ENCODE data around the gene FAM240A. TPM values are rescaled to one million over a fixed set of nuclear protein-coding genes. Genes with fewer than 3 reads are reported as not detected.

Gene FAM240A
- total and polyA plus RNA-seq, 2 donors (not counting 1 experiment from before 2014, with no cell fraction given), result not detected

GRCh38 chr3:46646700-46647099 lies 34.4 kb downstream of the FAM240A start:
- TF ChIP-seq EZH2 (IDR thresholded peaks at IDR 0.05; ENCODE audit: borderline replicate concordance, insufficient read depth, low read depth, low read length, poor library complexity, severe bottlenecking), result no peak
- TF ChIP-seq, protein P1, sequence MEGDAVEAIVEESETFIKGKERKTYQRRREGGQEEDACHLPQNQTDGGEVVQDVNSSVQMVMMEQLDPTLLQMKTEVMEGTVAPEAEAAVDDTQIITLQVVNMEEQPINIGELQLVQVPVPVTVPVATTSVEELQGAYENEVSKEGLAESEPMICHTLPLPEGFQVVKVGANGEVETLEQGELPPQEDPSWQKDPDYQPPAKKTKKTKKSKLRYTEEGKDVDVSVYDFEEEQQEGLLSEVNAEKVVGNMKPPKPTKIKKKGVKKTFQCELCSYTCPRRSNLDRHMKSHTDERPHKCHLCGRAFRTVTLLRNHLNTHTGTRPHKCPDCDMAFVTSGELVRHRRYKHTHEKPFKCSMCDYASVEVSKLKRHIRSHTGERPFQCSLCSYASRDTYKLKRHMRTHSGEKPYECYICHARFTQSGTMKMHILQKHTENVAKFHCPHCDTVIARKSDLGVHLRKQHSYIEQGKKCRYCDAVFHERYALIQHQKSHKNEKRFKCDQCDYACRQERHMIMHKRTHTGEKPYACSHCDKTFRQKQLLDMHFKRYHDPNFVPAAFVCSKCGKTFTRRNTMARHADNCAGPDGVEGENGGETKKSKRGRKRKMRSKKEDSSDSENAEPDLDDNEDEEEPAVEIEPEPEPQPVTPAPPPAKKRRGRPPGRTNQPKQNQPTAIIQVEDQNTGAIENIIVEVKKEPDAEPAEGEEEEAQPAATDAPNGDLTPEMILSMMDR (IDR thresholded peaks at IDR 0.05), result no peak
- DNase-seq (no peak), ATAC-seq (ENCODE audit: low read depth) (no peak)
- H3K9me3 Mint-ChIP-seq (ENCODE audit: insufficient read depth), result peaks cover 3% of the 10 kb centered on the region
- Histone ChIP-seq H2AFZ (ENCODE audit: insufficient read depth, low read depth, low read length, poor library complexity, severe bottlenecking) (no peak overlapping the region), H4K20me1 (ENCODE audit: control insufficient read depth, insufficient read depth, low read length, poor library complexity, severe bottlenecking) (no peaks in the 10 kb centered on the region), H3K27me3 (replicated peaks in 1 of 4; ENCODE audit: control extremely low read depth in 1 of 4, control insufficient read depth in 3 of 4, insufficient read depth in 4 of 4, low read length in 3 of 4) (peaks cover 0 to 3% (median 3%) of the 10 kb centered on the region in 4 experiments), H3K9me3 (ENCODE audit: control extremely low read depth in 1 of 3, control insufficient read depth in 2 of 3, insufficient read depth in 1 of 3, low read length in 2 of 3) (peaks cover 0 to 4% (median 0%) of the 10 kb centered on the region in 3 donors), H3K36me3 (replicated peaks in 1 of 2; ENCODE audit: control extremely low read depth in 1 of 2, control insufficient read depth in 1 of 2, extremely low read depth in 1 of 2, insufficient read depth in 2 of 2, low read length in 1 of 2) (no peaks in the 10 kb centered on the region), H3K4me2 (replicated peaks; ENCODE audit: low read depth, low read length, poor library complexity, severe bottlenecking) (no peak overlapping the region), H3K27ac (ENCODE audit: low read length in 2 of 2) (no peak overlapping the region), H3K79me2 (ENCODE audit: control insufficient read depth, insufficient read depth, low read length) (no peaks in the 10 kb centered on the region), H3K4me3 (ENCODE audit: control extremely low read depth in 1 of 5, extremely low read depth in 1 of 5, insufficient read depth in 1 of 5, low read depth in 2 of 5, low read length in 4 of 5) (no peak overlapping the region), H3K9ac (ENCODE audit: low read length) (no peak overlapping the region), H3K4me1 (ENCODE audit: control insufficient read depth in 2 of 2, insufficient read depth in 2 of 2, low read length in 2 of 2) (no peaks in the 10 kb centered on the region)
- WGBS (ENCODE audit: insufficient coverage), result 64% methylated on average over 6 of the region's 6 CpGs
- peaks cover 54% of the 10 kb centered on the region for H3K27me3 Mint-ChIP-seq
- POLR2A ChIA-PET, result no interaction called here
- H3K4me3 Mint-ChIP-seq, result no peak overlapping the region
- no peaks in the 10 kb centered on the region for H3K4me1 Mint-ChIP-seq
- CTCF ChIA-PET, result no interaction called here
- intact Hi-C loops (cut with micrococcal nuclease), result no loop called here
- no peak overlapping the region for H3K27ac Mint-ChIP-seq

GRCh38 chr3:46648096-46648495 lies 35.8 kb downstream of the FAM240A start:
- H3K9me3 Mint-ChIP-seq (ENCODE audit: insufficient read depth), result peaks cover 9% of the 10 kb centered on the region
- H3K9ac ChIP-seq (ENCODE audit: low read length), result no peak overlapping the region
- H4K20me1 ChIP-seq (ENCODE audit: control insufficient read depth, insufficient read depth, low read length, poor library complexity, severe bottlenecking), result no peaks in the 10 kb centered on the region
- no peak overlapping the region for H3K27ac Mint-ChIP-seq
- TF ChIP-seq, protein P1 (IDR thresholded peaks at IDR 0.05), result no peak
- no peak for TF ChIP-seq EZH2 (IDR thresholded peaks at IDR 0.05; ENCODE audit: borderline replicate concordance, insufficient read depth, low read depth, low read length, poor library complexity, severe bottlenecking)
- intact Hi-C loops (cut with micrococcal nuclease), result no loop called here
- H3K4me2 ChIP-seq (replicated peaks; ENCODE audit: low read depth, low read length, poor library complexity, severe bottlenecking), result no peak overlapping the region
- H3K79me2 ChIP-seq (ENCODE audit: control insufficient read depth, insufficient read depth, low read length), result no peaks in the 10 kb centered on the region
- ChIA-PET POLR2A (no interaction called here), CTCF (no interaction called here)
- no peak overlapping the region for H3K4me3 ChIP-seq (ENCODE audit: control extremely low read depth in 1 of 5, extremely low read depth in 1 of 5, insufficient read depth in 1 of 5, low read depth in 2 of 5, low read length in 4 of 5)
- peaks cover 0 to 5% (median 0%) of the 10 kb centered on the region in 3 donors for H3K9me3 ChIP-seq (ENCODE audit: control extremely low read depth in 1 of 3, control insufficient read depth in 2 of 3, insufficient read depth in 1 of 3, low read length in 2 of 3)
- H3K27ac ChIP-seq (ENCODE audit: low read length in 2 of 2), result no peak overlapping the region
- DNase-seq (no peak), ATAC-seq (ENCODE audit: low read depth) (no peak)
- WGBS (ENCODE audit: insufficient coverage), result no CpG with 5 or more reads among the region's 2 CpGs
- peaks cover 0 to 3% (median 3%) of the 10 kb centered on the region in 4 experiments for H3K27me3 ChIP-seq (replicated peaks in 1 of 4; ENCODE audit: control extremely low read depth in 1 of 4, control insufficient read depth in 3 of 4, insufficient read depth in 4 of 4, low read length in 3 of 4)
- no peak overlapping the region for H2AFZ ChIP-seq (ENCODE audit: insufficient read depth, low read depth, low read length, poor library complexity, severe bottlenecking)
- H3K4me1 Mint-ChIP-seq, result no peaks in the 10 kb centered on the region
- no peak overlapping the region for H3K4me3 Mint-ChIP-seq
- H3K36me3 ChIP-seq (replicated peaks in 1 of 2; ENCODE audit: control extremely low read depth in 1 of 2, control insufficient read depth in 1 of 2, extremely low read depth in 1 of 2, insufficient read depth in 2 of 2, low read length in 1 of 2), result no peaks in the 10 kb centered on the region
- H3K4me1 ChIP-seq (ENCODE audit: control insufficient read depth in 2 of 2, insufficient read depth in 2 of 2, low read length in 2 of 2), result no peaks in the 10 kb centered on the region
- H3K27me3 Mint-ChIP-seq, result peaks cover 57% of the 10 kb centered on the region

Measured in B cell (primary cell).